GM18909 (cell line): ENCODE results near the gene FUOM.
"Not testable (repeated sequence)": the region's sequence is repeated elsewhere in the genome, so short reads cannot be mapped to it uniquely, and the experiment has no call there.

Experiments used
- ATAC-seq: cut with Tn5 transposase; IDR thresholded peaks from one replicate; pipeline ENCODE4 v1.9.1; 2021; ENCODE audit warnings: mild to moderate bottlenecking; ENCODE audit not compliant: unreplicated experiment, poor library complexity

The FUOM gene

DNA sequence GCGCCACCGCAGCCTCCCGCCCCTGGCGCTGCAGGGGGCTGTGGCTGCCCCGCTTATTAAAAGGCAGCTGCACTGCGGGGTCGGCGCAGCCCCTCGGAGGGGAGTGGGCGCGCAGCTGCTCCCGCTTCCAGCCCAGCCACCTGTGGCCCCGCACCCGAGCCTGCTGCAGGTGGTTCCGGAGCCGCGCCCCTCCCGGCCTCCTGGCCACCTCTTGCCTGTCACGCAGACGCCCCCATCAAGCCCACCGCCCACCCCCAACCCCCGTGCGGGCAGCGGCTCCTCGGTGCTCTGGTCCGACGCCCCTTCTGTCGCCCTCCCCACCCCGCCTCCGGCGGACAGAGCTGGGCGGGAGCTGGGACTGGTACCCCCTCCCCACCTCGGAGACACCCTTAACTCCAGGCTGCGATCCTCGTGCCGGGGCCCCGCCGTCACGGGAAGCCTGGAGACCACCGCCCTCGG lies 21.7 kb downstream of the FUOM start:
- ATAC-seq = no peak

GRCh38 chr10:133335246-133336117 lies 22.3 kb downstream of the FUOM start:
- ATAC-seq = no peak

DNA sequence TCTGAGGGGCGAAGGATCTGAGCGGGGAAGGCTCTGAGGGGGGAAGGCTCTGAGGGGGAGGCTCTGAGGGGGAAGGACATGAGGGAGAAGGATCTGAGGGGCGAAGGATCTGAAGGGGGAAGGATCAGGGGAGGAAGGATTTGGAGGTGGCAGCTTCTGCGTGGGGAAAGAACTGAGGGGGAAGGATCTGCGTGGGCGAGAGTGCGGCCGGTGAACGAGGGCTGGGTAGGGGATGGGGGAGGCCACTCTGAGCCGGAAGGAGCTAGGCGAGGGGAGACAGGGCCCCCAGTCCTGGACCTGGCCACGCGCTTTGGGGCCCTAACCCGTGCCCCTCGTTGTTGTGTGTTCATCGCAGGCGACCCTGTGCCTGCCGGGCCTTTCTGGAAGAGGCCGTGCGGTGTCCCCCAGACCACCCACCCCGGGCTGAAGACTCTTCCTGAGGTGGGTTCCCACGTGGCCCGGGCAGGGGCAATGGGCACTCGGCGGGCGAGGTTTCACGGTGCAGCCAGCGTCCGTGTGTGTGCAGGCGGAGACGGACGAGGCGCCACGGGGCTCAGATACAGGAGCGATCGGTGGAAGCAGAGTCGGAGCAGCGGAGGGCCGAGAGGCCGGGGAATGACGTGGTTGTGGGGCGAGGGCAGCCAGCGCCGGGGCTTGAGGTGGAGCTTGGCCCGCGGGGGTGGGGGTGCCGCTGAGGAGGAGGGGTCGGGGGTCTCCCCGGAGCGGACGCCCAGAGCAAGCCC lies 23.1 kb downstream of the FUOM start:
- no peak for ATAC-seq

- ATAC-seq = no peak
Observed at GRCh38 chr10:133332936-133333699, 24.7 kb downstream of the FUOM start.

DNA sequence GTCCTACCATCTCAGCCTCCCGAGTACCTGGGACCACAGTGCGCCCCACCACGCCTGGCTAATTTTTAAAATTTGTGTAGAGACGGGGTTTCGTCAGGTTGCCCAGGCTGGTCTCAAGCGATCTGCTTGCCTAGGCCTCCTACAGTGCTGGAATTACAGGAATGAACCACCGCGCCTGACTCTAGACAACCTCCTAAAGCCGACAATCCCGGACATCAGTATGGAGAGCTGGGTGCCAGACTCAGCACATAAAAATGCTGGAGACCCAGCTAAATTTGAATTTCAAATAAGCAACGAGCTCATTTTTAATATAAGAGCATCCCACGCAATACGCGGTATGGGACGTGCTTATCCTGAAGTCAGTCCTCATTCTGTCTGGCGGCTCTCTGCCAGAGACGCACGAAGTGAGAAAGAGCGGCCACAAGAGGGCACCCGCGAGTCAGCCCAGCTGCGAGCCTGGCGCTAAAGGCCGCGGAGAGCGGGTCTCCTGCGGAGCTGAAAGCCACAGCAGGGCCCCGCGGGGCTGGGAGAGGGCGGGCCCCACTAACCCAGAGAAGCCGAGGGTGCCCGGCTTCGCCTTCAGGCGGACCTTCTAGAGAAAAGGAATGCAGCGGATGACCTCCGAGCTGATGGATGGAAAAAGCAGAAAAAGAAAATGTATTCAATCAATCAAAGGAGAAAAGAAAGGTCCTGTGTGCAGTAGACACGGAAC lies 28.2 kb downstream of the FUOM start:
- ATAC-seq = peak; percentile 87

DNA sequence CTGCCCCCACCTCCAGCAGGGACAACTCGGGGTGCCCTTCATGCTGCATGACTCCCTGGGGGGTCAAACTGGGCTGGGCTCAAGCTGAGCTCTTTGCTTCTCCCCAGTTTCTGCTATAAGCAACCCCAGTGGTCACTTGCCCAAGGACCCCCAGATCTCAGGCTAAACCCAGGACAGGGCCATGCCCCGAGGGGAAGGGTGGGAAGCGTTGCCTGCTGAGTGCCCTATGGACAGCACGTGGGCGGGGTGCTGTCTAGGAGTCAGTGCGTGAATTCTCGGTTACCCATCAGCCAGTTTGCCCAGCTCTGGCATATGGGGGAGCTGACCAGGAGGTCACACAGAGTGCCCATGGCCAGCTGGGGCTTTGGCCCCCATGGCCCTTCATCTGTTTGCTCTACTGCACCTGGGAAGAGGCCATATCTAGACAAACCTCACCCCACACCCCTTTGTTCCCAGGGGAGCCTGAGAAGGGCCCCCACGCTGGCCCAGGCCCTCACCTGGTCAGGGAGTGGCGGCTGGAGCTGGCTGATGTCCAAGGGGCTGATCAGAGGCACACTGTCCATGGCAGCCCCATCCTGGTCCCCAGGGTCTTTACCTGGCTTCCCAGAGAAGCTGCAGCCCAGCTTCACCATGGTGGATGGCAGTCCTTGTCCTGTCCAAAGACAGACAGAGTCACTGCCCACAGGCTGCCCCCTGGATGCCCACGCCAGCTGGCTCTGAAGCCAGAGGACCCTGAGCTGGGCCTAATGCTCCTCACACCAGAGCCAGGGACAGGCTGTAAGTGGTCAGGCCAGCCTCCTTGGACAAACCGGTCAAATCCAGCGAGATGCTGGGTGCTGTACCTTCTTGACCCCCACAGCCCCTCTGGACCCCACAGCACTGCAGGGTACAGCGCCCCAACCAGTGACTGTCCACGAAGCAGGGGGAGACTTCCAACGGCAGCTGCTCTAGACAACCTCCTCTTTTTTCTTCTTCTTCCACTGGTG lies 29.2 kb downstream of the FUOM start:
- no peak for ATAC-seq

- ATAC-seq = no peak
Observed at GRCh38 chr10:133327651-133328357, 30.0 kb downstream of the FUOM start.

DNA sequence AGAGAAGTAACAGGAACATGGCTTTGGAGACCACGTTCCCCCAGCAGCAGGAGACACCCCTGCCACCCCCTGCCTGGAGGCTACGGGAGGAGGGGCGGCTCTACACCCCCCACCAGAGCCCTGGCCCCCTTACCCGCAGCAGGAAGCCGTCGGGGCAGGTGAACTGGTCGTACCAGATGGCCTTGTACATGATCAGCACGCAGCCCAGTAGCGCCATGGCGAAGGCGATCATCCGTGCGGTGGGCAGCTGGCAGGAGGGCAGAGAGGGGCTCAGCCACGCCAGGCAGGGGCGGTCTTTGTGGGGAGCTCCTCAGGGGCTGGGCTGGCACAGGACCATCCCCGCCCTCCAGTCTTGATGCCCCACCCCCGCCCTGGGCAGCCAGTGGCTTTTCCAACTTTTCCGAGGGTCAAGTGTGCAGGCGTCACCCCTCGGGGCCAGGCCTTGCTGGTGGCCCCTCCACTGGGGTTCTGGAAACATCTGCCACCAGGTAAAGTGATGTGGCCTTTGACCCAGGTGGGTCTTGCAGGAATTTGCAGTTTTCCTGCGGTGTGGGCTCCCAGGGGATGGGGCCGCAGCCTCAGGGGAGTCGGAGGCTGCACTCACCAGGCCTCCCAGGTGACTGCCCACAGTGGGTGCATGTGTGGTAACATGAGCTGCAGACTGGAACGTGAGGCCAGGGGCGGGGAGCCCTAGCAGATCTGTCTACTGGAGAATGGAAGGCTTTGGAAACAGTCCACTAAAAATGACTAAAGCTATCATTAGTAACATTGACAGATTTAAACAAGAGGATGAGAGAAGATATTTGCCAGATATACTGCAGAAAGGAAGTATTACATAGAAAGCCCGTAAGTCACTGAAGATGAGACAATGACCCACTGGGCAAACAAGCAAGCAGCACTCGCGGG lies 30.8 kb downstream of the FUOM start:
- ATAC-seq = no peak

GRCh38 chr10:133326223-133326551 lies 31.6 kb downstream of the FUOM start:
- ATAC-seq = no peak

DNA sequence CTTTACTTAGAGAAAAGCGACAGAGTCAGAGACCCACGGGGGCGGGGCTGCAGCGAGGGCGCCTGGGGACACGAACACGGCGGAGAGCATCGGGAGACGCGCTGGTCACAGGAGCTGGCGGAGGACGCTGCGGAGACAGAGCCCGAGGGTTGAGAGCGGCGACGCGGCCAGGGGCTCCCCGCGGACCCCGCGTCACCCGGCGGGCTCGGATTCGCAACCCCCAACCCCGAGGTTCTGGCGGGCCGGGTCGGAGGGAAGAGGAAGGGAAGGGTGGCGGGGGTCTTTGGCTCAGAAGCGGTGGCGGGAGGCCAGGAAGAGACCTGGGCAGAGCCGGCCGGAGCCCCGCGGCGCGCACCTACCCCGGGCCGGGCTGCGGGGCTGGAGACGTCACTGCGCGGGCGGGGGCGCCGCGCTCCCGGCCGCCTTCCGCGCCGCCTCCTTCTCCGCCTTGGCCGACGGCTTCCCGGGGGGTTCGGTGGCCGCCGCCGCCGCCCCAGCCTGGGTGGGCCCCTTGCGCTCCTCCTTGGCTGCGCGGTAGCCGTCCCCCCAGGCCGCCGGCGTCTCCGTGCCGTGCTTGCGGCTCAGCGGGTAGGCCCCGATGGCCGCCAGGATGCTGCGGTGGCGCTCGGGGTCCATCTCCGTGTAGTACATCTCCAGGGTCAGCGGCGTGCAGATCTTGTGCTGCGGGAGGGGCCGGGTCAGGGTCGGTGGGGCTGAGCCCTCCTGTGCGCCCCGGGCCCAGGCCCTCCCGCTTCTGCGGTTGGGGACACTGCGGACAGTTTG lies 32.2 kb downstream of the FUOM start:
- ATAC-seq = no peak

- no peak for ATAC-seq
Observed at GRCh38 chr10:133324857-133325260, 33.0 kb downstream of the FUOM start.

DNA sequence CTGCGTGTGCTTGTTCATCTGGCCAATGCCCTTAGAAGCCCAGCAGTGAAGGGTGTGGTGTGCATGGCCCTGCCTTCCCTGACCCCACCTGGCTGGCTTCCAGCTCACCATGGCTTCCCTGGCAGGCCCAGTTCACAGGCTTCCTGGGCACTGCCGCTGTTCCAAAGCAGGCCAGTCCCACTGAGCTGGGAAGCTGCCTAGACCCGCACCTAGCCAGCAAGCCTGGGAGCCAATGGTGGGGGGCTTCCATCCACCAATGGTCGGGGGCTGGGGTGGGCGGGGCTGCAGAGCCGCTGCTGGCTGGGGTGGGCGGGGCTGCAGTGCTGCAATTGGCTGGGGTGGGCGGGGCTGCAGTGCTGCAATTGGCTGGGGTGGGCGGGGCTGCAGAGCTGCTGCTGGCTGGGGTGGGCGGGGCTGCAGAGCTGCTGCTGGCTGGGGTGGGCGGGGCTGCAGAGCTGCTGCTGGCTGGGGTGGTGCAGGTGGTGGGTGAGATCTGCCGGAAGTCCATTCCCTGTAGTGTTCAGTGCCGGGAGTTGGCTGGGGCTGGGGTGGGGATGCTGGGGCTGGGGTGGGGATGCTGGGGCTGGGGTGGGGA lies 33.5 kb downstream of the FUOM start:
- no peak for ATAC-seq

DNA sequence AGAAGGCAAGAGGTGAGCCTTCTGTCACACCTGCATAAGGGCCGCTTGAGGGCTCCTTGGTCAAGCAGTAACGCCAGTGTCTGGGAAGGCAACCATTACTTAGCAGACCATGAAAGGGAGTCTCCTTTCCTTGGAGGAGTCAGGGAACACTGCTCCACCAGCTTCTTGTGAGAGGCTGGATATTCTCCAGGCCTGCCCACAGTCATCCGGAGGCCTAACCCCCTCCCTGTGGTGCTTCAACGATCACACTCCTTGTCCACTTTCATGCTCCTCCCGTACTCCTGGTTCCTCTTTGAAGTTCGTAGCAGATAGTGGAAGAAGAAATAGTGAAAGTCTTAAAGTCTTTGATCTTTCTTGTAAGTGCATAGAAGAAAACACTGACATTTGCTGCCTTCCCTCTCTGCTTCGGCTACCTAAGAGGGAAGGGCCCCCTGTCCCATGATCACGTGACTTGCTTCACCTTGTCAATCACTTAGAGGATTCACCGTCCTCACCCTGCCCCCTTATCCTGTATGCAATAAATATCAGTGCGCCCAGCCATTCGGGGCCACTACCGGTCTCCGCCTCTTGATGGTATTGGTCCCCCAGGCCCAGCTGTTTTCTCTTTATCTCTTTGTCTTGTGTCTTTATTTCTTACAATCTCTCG lies 35.6 kb downstream of the FUOM start:
- not testable (repeated sequence) for ATAC-seq

DNA sequence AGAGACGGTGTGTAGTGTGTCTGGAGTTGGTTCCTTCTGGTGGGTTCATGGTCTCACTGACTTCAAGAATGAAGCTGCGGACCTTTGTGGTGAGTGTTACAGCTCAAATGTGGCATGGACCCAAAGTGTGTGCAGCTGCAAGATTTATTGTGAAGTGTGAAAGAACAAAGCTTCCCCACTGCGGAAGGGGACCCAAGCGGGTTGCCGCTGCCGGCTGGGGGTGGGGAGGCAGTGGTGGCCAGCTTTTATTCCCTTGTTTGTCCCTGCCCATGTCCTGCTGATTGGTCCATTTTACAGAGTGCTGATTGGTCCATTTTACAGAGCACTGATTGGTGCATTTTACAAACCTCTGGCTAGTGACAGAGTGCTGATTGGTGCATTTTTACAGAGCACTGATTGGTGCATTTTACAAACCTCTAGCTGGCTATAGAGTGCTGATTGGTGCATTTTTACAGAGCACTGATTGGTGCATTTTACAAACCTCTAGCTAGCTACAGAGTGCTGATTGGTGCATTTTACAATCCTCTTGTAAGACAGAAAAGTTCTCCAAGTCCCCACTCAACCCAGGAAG lies 36.9 kb downstream of the FUOM start:
- not testable (repeated sequence) for ATAC-seq

- ATAC-seq = peak; percentile 61
Observed at GRCh38 chr10:133318494-133319127, 39.2 kb downstream of the FUOM start.
